Heart right ventricle (tissue), 16 donors: ENCODE results near the gene INAVA. TPM values are rescaled to one million over a fixed set of nuclear protein-coding genes. Genes with fewer than 3 reads are reported as not detected.
A peak's percentile ranks its signal among the peaks of the same experiment; 100 is the strongest.

Source experiments
- ATAC-seq, 8 donors: fragments of 200-7000 bp; cut with Tn5 transposase; one replicate each; pipeline ENCODE4 v1.9.1; 2020; ENCODE audit warnings: mild to moderate bottlenecking in 8 of 8, moderate library complexity in 8 of 8, moderate number of reproducible peaks in 1 of 8
- DNase-seq, 2 donors: peaks; one replicate each; pipeline ENCODE4 v3.0.0-alpha.2; 2020
- H3K27ac ChIP-seq, 10 donors: fragments of 200-600 bp; sonication (generic) in 2 of 10; one replicate each; pipeline versions ENCODE4 v1.5.0 to v1.8.0; 2020 to 2022; ENCODE audit warnings: mild to moderate bottlenecking in 3 of 10
- H3K27me3 ChIP-seq, 7 donors: fragments of 200-600 bp; one replicate each; pipeline ENCODE4 v1.8.0; 2021 to 2022; ENCODE audit warnings: mild to moderate bottlenecking in 2 of 7
- H3K36me3 ChIP-seq, 9 donors: fragments of 200-600 bp; sonication (generic) in 1 of 9; one replicate each; pipeline versions ENCODE4 v1.5.0 to v1.8.0; 2020 to 2022; ENCODE audit warnings: mild to moderate bottlenecking in 2 of 9
- H3K4me1 ChIP-seq, 9 donors: fragments of 200-600 bp; sonication (generic) in 1 of 9; one replicate each; pipeline versions ENCODE4 v1.5.0 to v1.8.0; 2020 to 2022; ENCODE audit warnings: mild to moderate bottlenecking in 4 of 9
- H3K4me3 ChIP-seq, 10 donors: fragments of 200-600 bp; sonication (generic) in 2 of 10; one replicate each; pipeline versions ENCODE4 v1.5.0 to v1.8.0; 2020 to 2022; ENCODE audit warnings: mild to moderate bottlenecking in 7 of 10, moderate library complexity in 2 of 10
- H3K9me3 ChIP-seq, 11 donors: fragments of 200-600 bp in 10 of 11; sonication (generic) in 2 of 11; one replicate each; pipeline versions ENCODE4 v1.5.0 to v1.8.0; 2013 to 2022; ENCODE audit warnings: mild to moderate bottlenecking in 2 of 11, control low read depth in 1 of 11, moderate library complexity in 1 of 11
- WGBS, 2 donors: extraction: QIAGEN DNeasy Blood & Tissue Kit; methylation state at CpG; one replicate each; pipeline ENCODE4 v1.1.7; 2013; ENCODE audit warnings: inconsistent platforms in 1 of 2; 5-methylcytosine and 5-hydroxymethylcytosine counted together
- intact Hi-C, 10 donors: fragments of 100-400 bp; cut with DNase I; formaldehyde crosslinking; loops; one replicate each; pipeline versions ENCODE4 v1.11.1 to v1.14.2; 2022
- polyA plus RNA-seq, 2 donors: library from polyadenylated mRNA; stranded (reverse); fragments of 200-250 nt; gene quantifications; one replicate each; pipeline ENCODE4 v1.2.3, GENCODE V29; 2013
- total RNA-seq, 10 donors: library from RNA; stranded (reverse); fragmentation: NEBNext Ultra II Directional in 3 of 10; extraction: Animal tissue kit (Norgen Biotek cat#: 25700) in 3 of 10; gene quantifications; one replicate each; pipeline versions ENCODE4 v1.2.1 to v1.2.4, GENCODE V29; 2021 to 2023
- TF ChIP-seq, protein P1 (sequence below), 9 donors: fragments of 200-600 bp; sonication (generic) in 2 of 9; IDR thresholded peaks; one replicate each; pipeline versions ENCODE4 v1.5.0 to v1.8.0; 2021 to 2022; ENCODE audit warnings: antibody characterized with exemption in 9 of 9, mild to moderate bottlenecking in 5 of 9, moderate library complexity in 1 of 9
- donor health status: Arrhythmogenic right ventricular cardiomyopathy.
- donor health status: ischemic (EF 13 %, LVEDD 7.1; RV severe dilation, severe dysfunction).
- donor health status: healthy with polysubstance abuse.
- donor health status: DM: no; HTN: yes; CAD: no.
- donor health status: DM: no; HTN: no; CAD: no.
- donor health status: ischemic (EF 25% LVEDD 6.9; RV normal size, moderate dysfunction).
- donor health status: ischemic (EF 25% LVEDD 5.7; RV mildly dilated, moderate dysfunction).
- donor health status: healthy.
- donor health status: DM: yes; HTN: yes; CAD: no.
- donor health status: Ischemic cardiomyopathy.
- donor health status: ischemic (EF 35%, LVEDD 5.7; RV mildly dilated, moderate dysfunction).
- donor health status: nonischemic (EF 11% LVEDD 7.7; RV severe dilation, severe dysfunction).
- donor health status: DM: yes; HTN: yes; CAD: no.
- donor health status: PGD.
- donor health status: ischemic (EF 29% LVEDD 5.4; RV normal size, mild dysfunction).
- donor health status: nonischemic (EF 23%, LVEDD 6.1; RV moderate dilation, normal function).

INAVA gene
- total and polyA plus RNA-seq, 12 donors, result 0.01 to 0.29 (median 0.11) TPM; not detected in 7

DNA sequence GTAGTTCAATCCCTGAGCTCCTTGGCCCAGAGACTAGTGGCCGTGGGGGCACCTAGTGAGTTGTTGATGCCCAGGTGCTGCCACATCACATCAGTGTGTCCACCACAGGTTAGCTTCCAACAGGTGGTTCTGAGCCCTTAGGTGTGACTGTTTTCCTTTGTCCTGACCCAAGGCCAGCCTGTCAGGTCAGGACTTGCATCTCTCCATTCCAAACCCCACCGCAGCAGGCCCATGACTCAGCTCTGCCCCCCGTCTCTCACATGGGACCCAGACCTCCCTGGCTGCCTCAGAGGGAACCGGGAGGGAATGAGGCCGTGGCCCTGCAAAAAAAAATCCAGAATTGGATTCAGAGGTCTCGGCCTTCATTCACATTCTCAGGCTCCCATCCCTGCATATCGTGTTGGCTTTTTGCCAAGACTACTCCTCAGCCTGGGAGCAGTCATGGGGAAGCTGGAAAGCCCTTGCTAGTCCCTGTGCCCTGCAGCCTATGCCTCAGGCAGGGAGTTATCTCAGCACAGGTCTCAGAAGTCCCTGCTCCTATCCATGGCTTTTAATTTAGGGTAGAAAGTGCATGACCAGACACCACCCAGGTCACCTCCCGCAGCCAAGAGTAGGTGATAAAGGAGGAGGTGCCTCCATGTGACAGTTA, 7.2 kb downstream of the INAVA start:
- H3K27me3 ChIP-seq, result peaks cover 0 to 6% (median 0%) of the 10 kb centered on the region in 7 donors
- H3K9me3 ChIP-seq, result no peaks in the 10 kb centered on the region
- H3K36me3 ChIP-seq, result no peaks in the 10 kb centered on the region
- no peak for DNase-seq
- H3K4me3 ChIP-seq, result no peak overlapping the region
- TF ChIP-seq, protein P1, sequence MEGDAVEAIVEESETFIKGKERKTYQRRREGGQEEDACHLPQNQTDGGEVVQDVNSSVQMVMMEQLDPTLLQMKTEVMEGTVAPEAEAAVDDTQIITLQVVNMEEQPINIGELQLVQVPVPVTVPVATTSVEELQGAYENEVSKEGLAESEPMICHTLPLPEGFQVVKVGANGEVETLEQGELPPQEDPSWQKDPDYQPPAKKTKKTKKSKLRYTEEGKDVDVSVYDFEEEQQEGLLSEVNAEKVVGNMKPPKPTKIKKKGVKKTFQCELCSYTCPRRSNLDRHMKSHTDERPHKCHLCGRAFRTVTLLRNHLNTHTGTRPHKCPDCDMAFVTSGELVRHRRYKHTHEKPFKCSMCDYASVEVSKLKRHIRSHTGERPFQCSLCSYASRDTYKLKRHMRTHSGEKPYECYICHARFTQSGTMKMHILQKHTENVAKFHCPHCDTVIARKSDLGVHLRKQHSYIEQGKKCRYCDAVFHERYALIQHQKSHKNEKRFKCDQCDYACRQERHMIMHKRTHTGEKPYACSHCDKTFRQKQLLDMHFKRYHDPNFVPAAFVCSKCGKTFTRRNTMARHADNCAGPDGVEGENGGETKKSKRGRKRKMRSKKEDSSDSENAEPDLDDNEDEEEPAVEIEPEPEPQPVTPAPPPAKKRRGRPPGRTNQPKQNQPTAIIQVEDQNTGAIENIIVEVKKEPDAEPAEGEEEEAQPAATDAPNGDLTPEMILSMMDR (IDR thresholded peaks at IDR 0.05), result no peak
- no peak overlapping the region for H3K27ac ChIP-seq
- ATAC-seq, result peak in 3 of 8 donors; percentile 18 to 50 (median 36)
- intact Hi-C loops, result loop anchor here in 1 of 10 donors (10.0 kb wide), 1 partner anchor 143 kb away; no protein-coding TSS in a partner anchor
- WGBS, 2 donors, result 60 to 61% methylated on average over 8 of the region's 8 CpGs
- H3K4me1 ChIP-seq, result peaks cover 0 to 11% (median 0%) of the 10 kb centered on the region in 9 donors

DNA sequence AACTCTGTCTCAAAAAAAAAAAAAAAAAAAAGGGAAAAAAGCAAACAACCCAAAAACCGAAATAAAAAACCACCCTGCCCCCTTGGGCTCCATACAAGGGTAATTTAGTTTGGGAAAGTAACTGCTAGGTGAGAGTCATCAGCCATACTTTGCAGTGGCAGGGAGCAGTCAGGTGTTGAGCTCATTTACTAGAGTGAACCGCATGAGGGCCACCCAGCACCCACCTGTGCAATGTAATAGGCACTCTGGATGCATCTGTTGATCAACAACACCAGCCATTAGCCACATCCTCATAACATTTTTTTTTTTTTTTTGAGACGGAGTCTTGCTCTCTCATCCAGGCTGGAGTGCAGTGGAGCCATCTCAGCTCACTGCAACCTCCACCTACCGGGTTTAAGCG, 9.1 kb downstream of the INAVA start:
- intact Hi-C loops, result loop anchor here in 1 of 10 donors (10.0 kb wide), 1 partner anchor 141 kb away; no protein-coding TSS in a partner anchor
- no peak for ATAC-seq
- WGBS, 2 donors, result 95% methylated on average over 5 of the region's 5 CpGs

DNA sequence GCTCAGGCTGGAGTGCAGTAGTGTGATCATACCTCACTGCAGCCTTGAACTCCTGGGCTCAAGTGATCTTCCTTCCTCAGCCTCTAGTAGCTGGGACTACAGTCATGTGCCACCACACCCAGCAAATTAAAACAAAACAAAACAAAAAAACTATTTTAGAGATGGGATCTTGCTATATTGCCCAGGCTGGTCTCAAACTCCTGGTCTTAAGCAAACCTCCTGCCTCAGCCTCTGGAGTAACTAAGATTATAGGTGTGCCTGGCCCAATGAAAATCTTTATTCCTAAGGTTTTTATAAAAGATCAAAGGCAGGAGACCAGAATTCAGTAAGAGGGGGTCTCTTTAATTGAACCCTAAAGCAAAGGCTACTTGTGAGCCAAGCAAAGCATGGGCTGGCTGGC, 10.1 kb downstream of the INAVA start:
- H3K4me3 ChIP-seq, result no peak overlapping the region
- no peak overlapping the region for H3K27ac ChIP-seq
- H3K4me1 ChIP-seq, result peaks cover 0 to 14% (median 0%) of the 10 kb centered on the region in 9 donors
- intact Hi-C loops, result loop anchor here in 1 of 10 donors (10.0 kb wide), 1 partner anchor 140 kb away; no protein-coding TSS in a partner anchor
- H3K27me3 ChIP-seq, result peaks cover 0 to 6% (median 0%) of the 10 kb centered on the region in 7 donors
- H3K36me3 ChIP-seq, result no peaks in the 10 kb centered on the region
- DNase-seq (no peak), ATAC-seq (no peak)
- H3K9me3 ChIP-seq, result no peaks in the 10 kb centered on the region
- TF ChIP-seq, protein P1 (IDR thresholded peaks at IDR 0.05), result no peak

More for the DNA sequence above, 9.1 kb downstream of the INAVA start:
- H3K9me3 ChIP-seq, result no peaks in the 10 kb centered on the region
- peaks cover 0 to 6% (median 0%) of the 10 kb centered on the region in 7 donors for H3K27me3 ChIP-seq
- no peak for DNase-seq
- TF ChIP-seq, protein P1 (IDR thresholded peaks at IDR 0.05), result no peak
- peaks cover 0 to 14% (median 0%) of the 10 kb centered on the region in 9 donors for H3K4me1 ChIP-seq
- H3K4me3 ChIP-seq, result no peak overlapping the region
- H3K27ac ChIP-seq, result no peak overlapping the region
- no peaks in the 10 kb centered on the region for H3K36me3 ChIP-seq

DNA sequence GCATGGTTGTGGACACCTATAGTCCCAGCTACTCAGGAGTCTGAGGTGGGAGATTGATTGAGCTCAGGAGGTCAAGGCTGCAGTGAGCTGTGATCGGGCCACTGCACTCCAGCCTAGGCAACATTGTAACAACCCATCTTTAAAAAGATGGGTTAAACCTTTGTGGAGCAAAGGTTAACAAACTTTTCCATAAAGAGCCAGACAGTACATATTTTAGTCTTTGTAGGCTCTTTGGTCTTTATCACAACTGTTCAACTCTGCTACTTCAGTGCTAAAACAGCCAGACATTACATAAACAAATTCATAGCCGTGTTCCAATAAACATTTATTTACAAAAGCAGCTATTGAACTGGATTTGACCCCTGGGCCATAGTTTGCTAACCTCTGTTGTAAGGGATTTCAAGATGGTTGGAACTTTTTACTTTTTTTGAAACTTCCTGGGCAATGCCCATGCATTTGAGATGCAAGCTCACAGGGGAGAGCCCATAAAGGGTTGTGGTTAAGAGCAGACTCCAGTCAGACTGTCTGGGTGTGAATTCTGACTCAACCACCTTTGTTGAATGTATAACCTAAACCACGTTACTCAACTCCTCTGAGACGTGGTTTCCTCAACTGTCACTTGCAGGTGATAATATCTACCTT, 10.8 kb downstream of the INAVA start:
- no peak for DNase-seq
- Histone ChIP-seq H3K36me3 (no peaks in the 10 kb centered on the region), H3K4me3 (no peak overlapping the region), H3K9me3 (no peaks in the 10 kb centered on the region), H3K27ac (no peak overlapping the region), H3K27me3 (peaks cover 0 to 6% (median 0%) of the 10 kb centered on the region in 7 donors), H3K4me1 (peaks cover 0 to 14% (median 0%) of the 10 kb centered on the region in 9 donors)
- WGBS, 2 donors, result 86% methylated on average over 4 of the region's 4 CpGs
- intact Hi-C loops, result loop anchor here in 1 of 10 donors (10.0 kb wide), 1 partner anchor 139 kb away; no protein-coding TSS in a partner anchor
- TF ChIP-seq, protein P1 (IDR thresholded peaks at IDR 0.05), result no peak
- ATAC-seq, result no peak
